Measurements from ENCODE around the gene GJE1. TPM values are rescaled to one million over a fixed set of nuclear protein-coding genes. Genes with fewer than 3 reads are reported as not detected.

Gene GJE1
- total RNA-seq, 4 donors from 2014 or later = not detected

- Histone ChIP-seq H3K9me3 (no peaks in the 10 kb centered on the region), H3K27ac (no peak overlapping the region), H3K4me3 (replicated peaks in 1 of 3) (no peak overlapping the region), H3K36me3 (peaks cover 9 to 15% of the 10 kb centered on the region in 2 donors), H3K4me1 (no peaks in the 10 kb centered on the region), H3K27me3 (no peaks in the 10 kb centered on the region)
- intact Hi-C loops (cut with DNase I) = no loop called here
- WGBS, 2 donors = 98 to 100% methylated on average over 3 of the region's 3 CpGs
- no peak for TF ChIP-seq CTCF (IDR thresholded peaks at IDR 0.05)
- DNase-seq = no peak
Observed at GRCh38 chr6:142173980-142174379, 41.3 kb downstream of the GJE1 start.

- H3K27ac ChIP-seq = no peak overlapping the region
- intact Hi-C loops (cut with DNase I) = no loop called here
- H3K4me1 ChIP-seq = no peaks in the 10 kb centered on the region
- H3K36me3 ChIP-seq = peaks cover 7 to 15% of the 10 kb centered on the region in 2 donors
- H3K27me3 ChIP-seq = no peaks in the 10 kb centered on the region
- TF ChIP-seq POLR2A (IDR thresholded peaks at IDR 0.05) (no peak), CTCF (IDR thresholded peaks at IDR 0.05) (no peak)
- H3K9me3 ChIP-seq = no peaks in the 10 kb centered on the region
- H3K4me3 ChIP-seq (replicated peaks in 1 of 3) = no peak overlapping the region
- DNase-seq = no peak
- WGBS, 2 donors = 95 to 98% methylated on average over 6 of the region's 6 CpGs
Observed at GRCh38 chr6:142174703-142175102, 42.0 kb downstream of the GJE1 start.

- Histone ChIP-seq H3K9me3 (no peaks in the 10 kb centered on the region), H3K27me3 (no peaks in the 10 kb centered on the region), H3K27ac (no peak overlapping the region), H3K4me3 (replicated peaks in 1 of 3) (no peak overlapping the region), H3K36me3 (peaks cover 0 to 4% of the 10 kb centered on the region in 2 donors), H3K4me1 (no peaks in the 10 kb centered on the region)
- intact Hi-C loops (cut with DNase I) = no loop called here
- DNase-seq = no peak
- no peak for TF ChIP-seq POLR2A (IDR thresholded peaks at IDR 0.05)
- no peak for TF ChIP-seq CTCF (IDR thresholded peaks at IDR 0.05)
Observed at GRCh38 chr6:142178129-142178528, 45.4 kb downstream of the GJE1 start.

- Histone ChIP-seq H3K4me3 (replicated peaks in 1 of 3) (no peak overlapping the region), H3K4me1 (no peaks in the 10 kb centered on the region), H3K9me3 (no peaks in the 10 kb centered on the region), H3K36me3 (peaks cover 0 to 4% of the 10 kb centered on the region in 2 donors), H3K27me3 (no peaks in the 10 kb centered on the region), H3K27ac (no peak overlapping the region)
- no peak for DNase-seq
- intact Hi-C loops (cut with DNase I) = no loop called here
- TF ChIP-seq POLR2A (IDR thresholded peaks at IDR 0.05) = no peak
- no peak for TF ChIP-seq CTCF (IDR thresholded peaks at IDR 0.05)
Observed at GRCh38 chr6:142182004-142182403, 49.3 kb downstream of the GJE1 start.

- Histone ChIP-seq H3K4me1 (no peaks in the 10 kb centered on the region), H3K4me3 (replicated peaks in 1 of 3) (no peak overlapping the region), H3K36me3 (no peaks in the 10 kb centered on the region), H3K9me3 (no peaks in the 10 kb centered on the region), H3K27me3 (no peaks in the 10 kb centered on the region), H3K27ac (no peak overlapping the region)
- 95 to 97% methylated on average over 1 of the region's 1 CpG for WGBS, 2 donors
- intact Hi-C loops (cut with DNase I) = no loop called here
- no peak for DNase-seq
- TF ChIP-seq POLR2A (IDR thresholded peaks at IDR 0.05) = no peak
- no peak for TF ChIP-seq CTCF (IDR thresholded peaks at IDR 0.05)
Observed at GRCh38 chr6:142183351-142183750, 50.6 kb downstream of the GJE1 start.
